Activated T-cell treated with anti-CD3 and anti-CD28 coated beads for 24 hours (primary cell): ENCODE results near the gene TCEAL3.
"Not testable (repeated sequence)": the region's sequence is repeated elsewhere in the genome, so short reads cannot be mapped to it uniquely, and the experiment has no call there.

Experiments used
- DNase-seq: peaks from one replicate; pipeline ENCODE4 v3.0.0-alpha.2; 2020; ENCODE audit warnings: low read depth

Gene TCEAL3, protein sequence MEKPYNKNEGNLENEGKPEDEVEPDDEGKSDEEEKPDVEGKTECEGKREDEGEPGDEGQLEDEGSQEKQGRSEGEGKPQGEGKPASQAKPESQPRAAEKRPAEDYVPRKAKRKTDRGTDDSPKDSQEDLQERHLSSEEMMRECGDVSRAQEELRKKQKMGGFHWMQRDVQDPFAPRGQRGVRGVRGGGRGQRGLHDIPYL

DNA sequence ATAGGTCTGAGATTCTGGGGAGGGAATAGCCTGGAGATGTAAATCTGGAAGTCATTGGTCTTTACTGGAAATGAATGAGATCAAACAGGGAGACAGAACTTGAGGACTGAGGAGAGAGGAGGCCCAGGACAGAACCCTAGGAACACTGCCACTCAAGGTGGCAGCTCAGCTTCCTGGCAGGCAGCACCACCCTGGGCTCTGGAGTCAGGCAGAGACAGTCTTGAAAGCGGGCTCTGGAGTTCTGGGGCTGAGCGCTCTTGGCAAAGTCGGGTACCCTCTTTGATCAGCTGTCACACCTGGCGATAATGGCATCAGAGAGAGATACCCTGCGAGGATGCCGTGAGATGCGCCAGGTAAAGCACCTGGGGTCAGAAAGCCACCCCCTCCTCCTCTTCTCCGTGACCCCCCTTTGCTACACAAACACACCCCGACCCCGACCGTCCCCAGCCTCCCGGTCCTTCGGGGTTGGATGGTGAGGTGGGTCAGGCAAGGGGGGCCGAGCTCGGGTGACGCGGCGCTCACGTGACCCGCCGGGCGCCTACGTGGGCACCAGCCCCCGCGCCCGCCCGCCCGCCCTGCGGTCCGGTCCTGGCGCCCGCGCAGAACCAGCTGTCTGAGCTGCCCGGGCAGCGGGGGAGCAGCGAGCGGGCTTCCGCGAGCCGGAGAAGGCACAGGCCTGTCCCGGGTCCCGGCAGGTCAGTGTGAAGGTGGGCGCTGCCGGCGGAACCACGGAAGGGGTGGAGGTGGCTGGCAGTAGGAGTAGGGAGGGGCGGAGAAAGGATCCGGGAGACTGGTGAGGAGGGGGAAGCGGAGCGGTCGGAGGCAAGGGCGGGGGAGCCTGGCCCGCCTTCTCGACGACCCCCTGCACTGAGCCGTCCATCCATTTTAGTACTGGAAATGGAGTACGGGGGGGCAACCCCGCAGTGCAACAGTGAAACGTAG lies at the start of gene TCEAL3:
Gene TCEAL3, plus strand, starts transcription at position 600 of the 942 bp plus-strand sequence. CDS start 1,102 bp downstream, outside the sequence.
- DNase-seq, result no peak

DNA sequence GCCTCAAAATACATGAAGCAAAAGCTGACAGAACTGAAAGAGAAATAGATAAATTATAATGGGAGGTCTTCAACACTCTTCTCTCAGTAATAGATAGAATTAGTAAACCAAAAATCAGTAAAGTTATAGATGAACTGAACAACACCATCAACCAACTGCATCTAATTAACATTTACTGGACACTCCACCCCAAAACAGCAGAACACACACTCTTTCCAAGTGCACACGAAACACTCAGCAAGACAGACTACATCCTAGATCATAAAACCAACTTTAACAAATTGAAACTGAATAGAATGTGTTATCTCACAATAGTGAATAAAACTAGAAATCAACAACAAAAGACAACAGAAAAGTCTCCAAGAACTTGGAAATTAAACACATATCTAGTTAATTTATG lies 47.5 kb upstream of the TCEAL3 start:
- no peak for DNase-seq

DNA sequence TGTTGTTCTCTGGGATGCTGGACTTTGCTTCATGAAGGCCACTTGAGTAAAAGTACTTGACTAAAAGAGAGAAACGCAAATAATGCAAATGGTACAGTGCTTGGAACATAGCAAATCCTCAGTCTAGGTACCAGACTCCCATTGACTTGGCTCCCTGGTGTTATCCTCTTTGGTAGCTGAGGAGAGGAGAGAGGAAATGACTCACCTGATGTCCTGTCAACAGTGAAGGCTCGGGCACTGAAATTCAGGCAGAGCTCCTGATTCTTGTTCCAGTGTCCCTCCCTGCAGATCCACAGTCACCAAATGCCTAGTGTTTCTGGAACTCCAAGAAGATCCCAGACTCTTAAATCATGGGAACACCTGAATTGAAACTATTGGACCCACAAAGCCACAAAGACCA lies 45.0 kb upstream of the TCEAL3 start:
- DNase-seq, result no peak

DNA sequence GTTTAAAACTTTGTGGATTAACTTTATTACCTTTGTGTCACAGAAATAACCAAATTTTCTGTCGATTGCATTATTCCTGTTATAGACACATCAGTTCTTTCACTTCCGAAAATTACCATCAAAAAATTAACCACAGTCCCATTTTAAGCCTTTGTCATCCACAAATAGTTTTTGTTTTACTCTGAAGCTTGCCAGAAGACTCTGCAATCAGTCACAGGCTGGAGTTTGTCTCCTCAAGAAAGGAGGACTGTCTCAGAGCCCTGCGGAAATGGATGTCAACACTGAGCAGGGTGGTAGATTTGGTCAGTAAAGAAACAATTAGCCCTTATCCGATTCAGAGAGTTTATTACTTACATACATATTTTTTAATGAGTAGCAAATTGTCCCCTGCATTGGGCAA lies 42.6 kb upstream of the TCEAL3 start:
- no peak for DNase-seq

DNA sequence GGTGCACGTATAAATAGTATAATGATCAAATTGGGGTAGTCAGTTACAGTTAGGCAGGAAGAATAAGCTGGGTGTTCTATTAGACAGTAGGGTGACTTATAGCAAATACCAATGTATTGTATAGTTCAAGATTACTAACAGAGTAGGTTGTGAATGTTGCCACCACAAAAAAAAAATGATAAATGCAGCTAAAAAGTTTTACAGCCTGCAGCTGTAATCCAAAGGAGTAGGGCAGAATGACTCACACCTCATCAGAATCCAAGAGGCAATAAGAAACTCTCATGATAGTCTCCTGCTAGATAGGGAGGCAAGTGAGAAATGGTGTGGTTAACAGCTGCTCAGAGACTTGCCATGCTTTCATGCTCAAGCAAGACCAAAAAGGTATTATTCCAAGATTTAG lies 42.0 kb upstream of the TCEAL3 start:
- no peak for DNase-seq

DNA sequence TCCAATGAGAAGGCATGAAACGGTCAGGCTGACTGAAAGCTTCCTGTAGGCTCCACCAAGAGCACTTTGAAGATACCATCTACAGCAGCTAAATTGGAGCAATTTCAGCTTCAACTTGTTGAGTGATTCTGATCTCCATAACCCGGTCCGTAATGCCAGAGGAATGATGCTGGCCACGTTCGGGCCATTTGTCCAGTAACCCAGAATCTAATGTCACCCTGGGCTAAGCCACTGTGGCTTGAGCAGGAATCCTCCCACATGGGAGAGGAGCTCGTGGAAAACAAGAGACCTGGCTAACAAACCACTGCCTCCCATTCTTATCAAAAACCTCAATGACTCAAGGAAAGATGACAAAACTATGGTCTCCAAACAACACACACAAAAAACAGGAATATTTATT lies 36.6 kb upstream of the TCEAL3 start:
- DNase-seq, result no peak

DNA sequence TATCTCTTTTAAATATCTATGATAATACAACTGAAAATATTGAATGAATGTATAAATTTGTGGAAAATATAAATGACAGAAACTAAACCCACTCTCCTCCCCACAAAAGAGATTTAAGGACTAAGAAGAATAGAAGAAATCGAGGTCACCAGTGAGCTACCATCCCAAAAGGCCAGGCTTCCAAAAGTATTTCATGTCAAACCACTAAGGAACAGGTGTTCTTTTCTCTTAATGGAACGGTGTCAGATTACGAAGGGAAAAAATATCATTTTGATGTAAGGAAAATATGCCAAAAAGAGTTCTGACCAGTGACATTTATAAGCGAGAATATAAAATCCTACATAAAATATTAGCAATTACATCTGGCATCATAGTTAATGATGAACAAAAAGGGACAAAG lies 36.0 kb upstream of the TCEAL3 start:
- no peak for DNase-seq

DNA sequence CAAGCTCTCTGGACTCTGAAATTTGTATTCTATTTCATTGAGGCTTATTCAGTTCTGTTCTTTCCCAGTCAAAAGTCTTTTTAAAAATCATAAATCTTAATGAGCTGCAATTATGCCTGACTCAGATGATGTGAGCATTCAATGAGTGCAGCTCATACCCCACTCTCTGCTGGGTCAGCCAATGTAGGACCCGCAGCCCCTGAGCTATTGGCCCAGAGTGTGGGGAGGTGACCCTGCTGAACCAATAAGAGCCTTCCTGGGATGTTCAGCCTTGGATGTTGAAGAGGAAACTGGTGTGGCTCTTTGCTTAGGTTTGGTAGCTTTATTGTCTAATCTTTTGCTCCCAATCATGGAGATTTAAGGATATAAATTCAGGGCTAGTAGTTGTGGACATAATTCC lies 34.6 kb upstream of the TCEAL3 start:
- DNase-seq, result no peak

DNA sequence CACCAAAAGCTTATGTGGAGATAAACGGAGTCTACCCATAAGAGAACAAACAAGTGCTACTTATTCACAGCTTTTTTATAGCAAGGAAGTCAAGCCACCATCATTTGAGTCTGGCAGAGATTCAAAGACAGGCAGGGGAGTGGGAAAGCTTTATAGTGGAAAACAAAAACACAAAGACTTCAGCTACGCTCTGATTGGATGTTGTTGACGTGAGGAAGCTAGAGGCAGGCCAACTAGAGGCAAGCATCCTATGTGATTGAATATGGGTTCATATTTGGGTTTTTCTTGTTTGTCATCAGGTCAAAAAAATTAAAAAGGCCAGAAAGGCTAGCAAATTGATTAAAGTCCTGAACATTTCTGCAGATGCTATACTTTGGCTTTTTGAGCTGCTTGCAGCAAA lies 23.2 kb upstream of the TCEAL3 start:
- no peak for DNase-seq

DNA sequence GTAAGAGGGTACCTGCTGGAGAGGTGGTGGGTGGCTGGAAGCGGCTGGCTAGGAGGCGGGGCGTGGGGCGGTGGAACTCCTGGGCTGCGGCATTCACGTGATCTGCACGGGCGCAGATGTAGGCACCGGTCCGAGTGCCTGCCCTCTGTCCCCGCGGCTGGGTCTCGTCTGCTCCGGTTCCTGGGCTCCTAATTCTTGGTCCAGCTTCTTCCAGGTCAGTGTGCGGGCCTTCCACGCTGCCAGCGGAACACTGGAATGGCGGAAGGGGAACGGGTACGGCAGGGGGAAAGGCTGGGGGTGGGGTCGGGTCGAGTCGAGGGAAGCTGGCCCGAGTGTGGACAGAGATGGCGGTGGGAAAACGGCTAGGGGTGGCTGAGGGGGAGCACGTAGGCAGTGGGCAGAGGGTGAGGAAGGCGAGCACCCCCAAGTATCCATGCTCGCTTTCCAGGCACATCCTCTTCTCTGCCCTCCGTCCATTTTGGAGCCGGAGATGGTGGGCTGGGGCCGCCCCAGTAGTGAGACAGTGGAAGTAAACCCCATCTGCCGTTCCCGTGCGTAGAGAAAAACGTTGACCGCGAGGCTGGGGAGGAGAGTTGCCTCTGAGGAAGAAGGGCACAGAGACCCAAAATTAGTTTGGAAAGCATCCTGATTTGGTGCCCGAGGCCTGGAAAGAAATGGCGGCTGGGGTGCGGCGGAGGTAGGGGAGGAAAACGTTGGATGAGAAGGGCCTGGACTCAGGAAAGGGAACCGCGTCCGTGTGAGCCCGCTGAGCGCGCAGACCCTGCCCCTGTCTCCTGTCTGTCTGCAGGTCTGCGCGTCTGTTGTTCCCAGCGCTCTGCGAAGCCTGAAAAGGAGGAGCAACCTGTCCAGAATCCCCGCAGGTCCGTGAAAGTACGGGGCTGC lies 22.1 kb upstream of the TCEAL3 start, which contains the start of gene TCEAL4:
Gene TCEAL4, plus strand, starts transcription at position 105 of the 903 bp plus-strand sequence. CDS start 1,161 bp downstream, outside the sequence.
- DNase-seq, result peak; percentile 5

DNA sequence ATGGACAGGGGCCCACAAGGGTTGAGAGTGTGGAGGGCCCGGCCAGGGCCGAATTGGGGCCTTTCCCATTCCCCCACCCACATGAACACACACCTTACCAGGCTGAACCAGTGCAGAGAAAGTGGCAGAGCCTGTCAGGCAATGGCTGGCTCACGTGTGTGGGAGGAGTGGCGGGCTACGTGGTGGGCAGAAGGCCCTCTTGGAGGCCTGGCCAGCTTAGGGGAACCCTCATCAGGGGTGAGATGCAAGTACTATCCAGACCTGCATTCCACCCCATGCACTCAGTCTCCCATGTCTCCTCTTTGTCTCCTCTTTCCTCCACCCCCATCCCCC lies 21.5 kb upstream of the TCEAL3 start:
- no peak for DNase-seq

DNA sequence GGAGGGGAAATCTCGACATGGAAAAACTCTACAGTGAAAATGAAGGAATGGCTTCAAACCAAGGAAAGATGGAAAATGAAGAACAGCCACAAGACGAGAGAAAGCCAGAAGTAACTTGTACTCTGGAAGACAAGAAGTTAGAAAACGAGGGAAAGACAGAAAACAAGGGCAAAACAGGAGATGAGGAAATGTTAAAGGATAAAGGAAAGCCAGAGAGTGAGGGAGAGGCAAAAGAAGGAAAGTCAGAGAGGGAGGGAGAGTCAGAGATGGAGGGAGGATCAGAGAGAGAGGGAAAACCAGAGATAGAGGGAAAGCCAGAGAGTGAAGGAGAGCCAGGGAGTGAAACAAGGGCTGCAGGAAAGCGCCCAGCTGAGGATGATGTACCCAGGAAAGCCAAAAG lies 21.1 kb upstream of the TCEAL3 start:
- DNase-seq, result no peak

DNA sequence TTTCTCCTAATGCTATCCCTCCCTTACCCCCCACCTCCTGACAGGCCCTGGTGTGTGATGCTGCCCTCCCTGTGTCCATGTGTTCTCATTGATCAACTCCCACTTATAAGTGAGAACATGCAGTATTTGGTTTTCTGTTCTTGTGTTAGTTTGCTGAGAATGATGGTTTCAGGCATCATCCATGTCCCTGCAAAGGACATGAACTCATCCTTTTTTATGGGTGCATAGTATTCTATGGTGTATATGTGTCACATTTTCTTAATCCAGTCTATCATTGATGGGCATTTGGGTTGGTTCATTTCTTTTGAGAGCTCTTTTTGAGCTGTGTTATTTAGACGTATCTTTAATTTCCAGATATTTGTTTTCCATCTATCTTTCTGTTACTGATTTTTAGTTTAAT lies 15.5 kb upstream of the TCEAL3 start:
- not testable (repeated sequence) for DNase-seq

DNA sequence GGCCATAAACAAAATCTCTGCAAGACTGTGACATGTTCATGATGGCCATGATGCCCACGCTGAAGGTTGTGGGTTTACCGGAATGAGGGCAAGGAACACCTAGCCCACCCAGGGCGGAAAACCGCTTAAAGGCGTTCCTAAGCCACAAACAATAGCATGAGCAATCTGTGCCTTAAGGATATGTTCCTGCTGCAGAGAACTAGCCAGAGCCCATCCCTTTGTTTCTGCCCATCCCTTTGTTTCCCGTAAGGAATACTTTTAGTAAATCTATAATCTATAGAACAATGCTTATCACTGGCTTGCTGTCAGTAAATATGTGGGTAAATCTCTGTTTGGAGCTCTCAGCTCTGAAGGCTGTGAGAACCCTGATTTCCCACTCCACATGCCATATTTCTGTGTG lies 12.6 kb upstream of the TCEAL3 start:
- not testable (repeated sequence) for DNase-seq

DNA sequence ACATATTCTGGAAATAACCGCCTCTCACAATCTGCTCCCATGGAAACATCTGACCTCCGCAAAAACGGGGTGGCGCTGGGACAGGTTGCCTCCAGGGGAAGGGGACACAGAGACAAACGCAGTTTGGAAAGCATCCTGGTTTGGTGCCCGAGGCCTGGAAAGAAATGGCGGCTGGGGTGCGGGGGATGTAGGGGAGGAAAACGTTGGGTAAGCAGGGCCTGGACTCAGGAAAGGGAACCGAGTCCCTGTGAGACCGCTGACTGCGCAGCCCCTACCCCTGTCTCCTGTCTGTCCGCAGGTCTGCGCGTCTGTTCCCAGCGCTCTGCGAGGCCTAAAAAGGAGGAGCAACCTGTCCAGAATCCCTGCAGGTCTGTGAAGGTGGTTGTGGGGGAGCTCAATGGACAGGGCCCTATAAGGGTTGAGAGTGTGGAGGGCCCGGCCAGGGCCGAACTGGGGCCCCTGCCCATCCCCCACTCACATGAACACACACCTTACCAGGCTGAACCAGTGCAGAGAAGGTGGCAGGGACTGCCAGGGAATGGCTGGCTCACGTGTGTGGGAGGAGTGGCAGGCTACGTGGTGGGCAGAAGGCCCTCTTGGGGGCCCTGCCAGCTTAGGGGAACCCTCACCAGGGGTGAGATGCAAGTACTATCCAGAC lies 672 bp downstream of the TCEAL3 start:
- DNase-seq, result no peak

DNA sequence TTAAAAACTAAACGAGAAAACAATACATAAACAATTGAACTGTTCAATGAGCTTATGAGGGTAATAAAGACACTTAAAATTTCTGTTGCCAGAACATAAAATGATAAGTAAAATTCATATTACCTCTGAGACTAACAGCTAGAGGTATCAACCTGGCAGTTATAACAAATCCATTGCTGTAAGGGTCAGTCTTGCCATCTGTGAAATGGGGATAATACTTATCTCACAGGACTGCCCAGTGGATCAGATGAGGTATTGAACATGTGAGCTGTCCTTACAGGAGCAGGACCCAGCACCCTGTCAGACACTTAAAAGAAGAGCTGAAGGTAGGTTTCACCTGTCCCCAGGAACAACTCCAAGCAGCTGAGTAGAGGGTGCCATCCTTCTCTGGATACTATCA lies 2.5 kb downstream of the TCEAL3 start:
- no peak for DNase-seq

DNA sequence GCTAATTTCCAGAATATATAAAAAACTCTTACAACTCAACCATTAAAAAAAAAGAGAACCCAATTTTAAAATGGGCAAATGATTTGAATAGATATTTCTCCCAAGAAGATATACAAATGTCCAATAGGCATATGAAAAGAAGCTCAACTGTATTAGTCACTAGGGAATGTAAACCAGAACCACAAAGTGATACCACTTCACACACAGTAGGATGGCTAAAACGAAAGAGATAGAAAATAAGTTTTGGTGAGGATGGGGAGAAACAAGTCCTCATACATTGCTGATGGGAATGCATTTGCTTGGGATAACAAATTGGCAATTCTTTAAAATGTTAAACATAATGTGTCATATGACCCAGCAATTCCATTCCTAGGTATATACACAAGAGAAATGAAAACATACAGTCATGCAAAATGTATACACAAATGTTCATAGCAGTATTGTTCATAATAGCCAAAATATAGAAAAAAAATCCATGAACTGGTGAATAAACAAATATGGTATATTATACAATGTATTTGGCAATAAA lies 5.7 kb downstream of the TCEAL3 start:
- no peak for DNase-seq

DNA sequence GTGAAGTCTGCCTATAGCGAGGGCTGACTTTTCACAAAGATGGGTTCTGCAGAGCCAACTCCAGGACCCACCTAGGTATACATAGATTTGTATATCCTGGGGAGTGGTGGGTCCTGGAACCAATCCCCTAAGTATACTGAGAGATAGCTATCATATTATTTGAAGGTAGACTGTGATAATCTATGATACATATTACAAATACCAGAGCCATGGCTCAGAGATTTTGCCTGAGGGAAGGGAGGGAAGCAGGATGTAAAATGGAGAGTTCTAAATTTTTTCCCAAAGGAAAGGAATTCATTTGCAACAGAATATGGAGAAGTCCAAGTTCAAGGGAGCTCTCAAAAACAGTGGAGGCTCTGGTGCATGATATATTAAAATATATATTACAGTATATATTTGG lies 7.2 kb downstream of the TCEAL3 start:
- no peak for DNase-seq

DNA sequence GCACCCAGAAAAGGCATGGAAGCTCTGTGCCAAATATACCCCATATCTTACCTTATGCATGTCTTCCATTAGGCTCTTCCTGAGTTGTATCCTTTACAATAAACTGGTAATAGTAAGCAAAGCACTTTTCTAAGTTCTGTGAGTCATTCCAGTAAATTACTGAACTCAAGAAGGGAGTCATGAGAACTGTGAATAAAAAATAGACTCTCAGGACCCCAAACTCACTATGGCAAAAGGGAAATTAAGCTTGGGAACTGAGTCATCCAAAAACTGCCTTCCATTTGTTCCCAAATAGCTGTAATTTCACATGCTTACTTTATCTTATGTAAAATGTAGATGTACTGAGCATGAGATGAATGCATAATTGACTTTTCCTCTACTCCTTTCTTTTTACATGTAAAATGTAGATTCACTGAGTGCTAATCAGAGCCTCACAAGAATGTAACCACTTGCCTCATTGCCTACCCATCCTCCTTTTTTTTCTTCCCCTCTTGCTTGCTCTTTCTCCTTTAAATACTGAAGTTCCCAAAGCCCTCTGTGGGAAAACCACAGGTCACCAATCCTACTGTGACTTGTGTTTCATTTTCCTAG lies 8.1 kb downstream of the TCEAL3 start:
- no peak for DNase-seq

DNA sequence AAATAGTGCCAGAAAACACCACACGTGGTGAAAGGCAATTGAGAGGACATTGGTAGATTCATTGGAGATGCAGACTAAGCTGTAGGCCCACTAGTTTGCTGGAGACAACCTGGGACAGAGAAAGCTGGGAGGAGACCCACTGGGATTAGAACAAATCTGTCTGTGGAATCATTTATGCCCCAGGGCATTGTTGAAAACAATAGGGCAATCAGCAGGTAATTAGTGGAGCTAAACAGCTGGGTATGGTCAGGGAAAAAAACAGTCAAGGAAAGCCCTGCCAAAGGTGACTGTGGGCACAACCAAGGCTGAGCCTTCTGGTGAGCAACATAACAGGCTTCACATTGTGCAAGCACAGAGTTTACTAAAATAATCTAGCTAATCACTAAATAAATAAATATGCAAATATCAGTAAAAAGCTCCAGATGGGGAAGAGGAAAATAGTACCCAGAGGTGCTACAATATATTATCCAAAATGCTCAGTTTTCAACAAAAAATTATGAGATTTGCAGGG lies 9.0 kb downstream of the TCEAL3 start:
- no peak for DNase-seq

DNA sequence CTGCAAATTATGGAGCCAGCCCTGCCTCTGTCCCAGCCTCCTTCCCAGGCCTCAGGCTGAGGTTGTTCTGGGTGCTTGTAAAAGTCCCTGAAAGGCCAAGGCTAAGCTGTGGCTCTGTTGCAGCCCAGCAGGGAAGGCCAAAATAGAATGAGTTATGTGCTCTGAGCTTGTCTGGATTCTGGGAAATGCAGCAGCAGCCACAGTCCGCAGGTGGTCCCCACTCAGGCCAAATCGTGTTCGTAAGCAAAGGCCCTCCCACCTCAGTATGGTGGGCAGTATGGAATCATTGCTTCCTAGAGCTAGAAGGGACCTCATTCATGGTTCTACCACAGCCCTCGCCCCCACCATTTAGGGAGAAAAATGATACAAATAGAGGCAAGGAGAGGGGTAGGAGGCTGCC lies 16.3 kb downstream of the TCEAL3 start:
- DNase-seq, result no peak
